H1 (cell line): ENCODE data around the gene PTBP1. TPM values are rescaled to one million over a fixed set of nuclear protein-coding genes. Genes with fewer than 3 reads are reported as not detected.
A peak's percentile ranks its signal among the peaks of the same experiment; 100 is the strongest.

Experiments used
- CTCF ChIA-PET: fragments of 300-600 bp; sonication (Branson Sonifier 250); formaldehyde crosslinking; loops from one replicate; lab custom pipeline; 2021; ENCODE audit not compliant: partially characterized antibody; lab: Charles Lee
- POLR2A ChIA-PET: fragments of 300-600 bp; sonication (Branson Sonifier 250); formaldehyde crosslinking; loops from one replicate; lab custom pipeline; 2021; ENCODE audit warnings: inconsistent platforms; ENCODE audit not compliant: partially characterized antibody; lab: Charles Lee
- DNase-seq, 2 experiments: peaks; one replicate each; pipeline versions ENCODE4 v3.0.0 to v3.0.0-alpha.2; 2010 to 2022; ENCODE audit warnings: low spot score in 2 of 2, low read depth in 1 of 2, mixed read lengths in 1 of 2
- FAIRE-seq: peaks from 2 replicates; lab custom pipeline; 2011; peaks lifted over from hg19 to GRCh38; lab: Jason Lieb, UNC
- H2AFZ ChIP-seq: 2 replicates; pipeline ENCODE4 v1.8.1; 2012; ENCODE audit warnings: low read length, inconsistent platforms
- H2AK5ac ChIP-seq: 2 replicates; pipeline ENCODE4 v1.6.1; 2013; ENCODE audit warnings: low read depth, low read length
- H2BK120ac ChIP-seq: replicated peaks from 2 replicates; pipeline ENCODE3; 2013; ENCODE audit warnings: low read depth, low read length, inconsistent platforms
- H2BK12ac ChIP-seq: 2 replicates; pipeline ENCODE4 v1.6.1; 2013; ENCODE audit warnings: low read depth, low read length
- H2BK15ac ChIP-seq: 2 replicates; pipeline ENCODE4 v1.6.1; 2013; ENCODE audit warnings: low read length
- H2BK20ac ChIP-seq: 2 replicates; pipeline ENCODE4 v1.6.1; 2013; ENCODE audit warnings: low read length
- H2BK5ac ChIP-seq: 2 replicates; pipeline ENCODE4 v1.6.1; 2013; ENCODE audit warnings: low read depth, low read length
- H3K14ac ChIP-seq: 2 replicates; pipeline ENCODE4 v1.6.1; 2013; ENCODE audit warnings: inconsistent platforms; ENCODE audit not compliant: insufficient read length
- H3K18ac ChIP-seq: 2 replicates; pipeline ENCODE4 v1.6.1; 2013; ENCODE audit warnings: low read length; ENCODE audit errors: extremely low read depth
- H3K23ac ChIP-seq: 2 replicates; pipeline ENCODE4 v1.6.1; 2013; ENCODE audit warnings: inconsistent platforms; ENCODE audit not compliant: insufficient read length
- H3K23me2 ChIP-seq: 2 replicates; pipeline ENCODE4 v1.6.1; 2013; ENCODE audit warnings: low read depth, low read length
- H3K27ac ChIP-seq: 2 replicates; pipeline ENCODE4 v1.6.1; 2011; ENCODE audit warnings: low read depth, low read length, inconsistent platforms
- H3K27me3 ChIP-seq, 4 experiments: replicated peaks in 1 of 4; 1 replicate in 1 of 4; 2 replicates in 3 of 4; pipeline versions ENCODE4 v1.6.1 to v1.8.1; 2011 to 2013; ENCODE audit warnings: low read length in 3 of 4, mild to moderate bottlenecking in 3 of 4, inconsistent platforms in 2 of 4, mixed read lengths in 2 of 4, moderate library complexity in 1 of 4; ENCODE audit not compliant: control insufficient read depth in 3 of 4, insufficient read depth in 3 of 4; ENCODE audit errors: extremely low read depth in 1 of 4
- H3K36me3 ChIP-seq, 4 experiments: 2 replicates each; pipeline versions ENCODE4 v1.6.1 to v1.8.1; 2011 to 2013; ENCODE audit warnings: mild to moderate bottlenecking in 4 of 4, low read length in 3 of 4, moderate library complexity in 2 of 4, control low read depth in 1 of 4, inconsistent platforms in 1 of 4; ENCODE audit not compliant: insufficient read depth in 4 of 4, control insufficient read depth in 2 of 4
- H3K4ac ChIP-seq: replicated peaks from 2 replicates; pipeline ENCODE3; 2013; ENCODE audit warnings: low read length, low read depth, mixed read lengths, inconsistent platforms; ENCODE audit not compliant: insufficient read length
- H3K4me1 ChIP-seq, 4 experiments: replicated peaks in 1 of 4; 1 replicate in 1 of 4; 2 replicates in 3 of 4; pipeline versions ENCODE4 v1.6.1 to v1.8.1; 2011 to 2013; ENCODE audit warnings: low read length in 3 of 4, inconsistent platforms in 2 of 4, mixed read lengths in 1 of 4; ENCODE audit not compliant: insufficient read depth in 4 of 4, control insufficient read depth in 3 of 4
- H3K4me2 ChIP-seq, 2 experiments: 2 replicates each; pipeline versions ENCODE4 v1.6.1 to v1.8.1; 2011 to 2013; ENCODE audit warnings: low read depth in 2 of 2, low read length in 2 of 2, control low read depth in 1 of 2, inconsistent platforms in 1 of 2, mild to moderate bottlenecking in 1 of 2; ENCODE audit not compliant: insufficient read depth in 1 of 2
- H3K4me3 ChIP-seq, 4 experiments: fragments of 200-600, 300-600 bp in 1 of 4; sonication (generic), shearing (Covaris generic), sonication (Bioruptor Twin) in 1 of 4; 2 replicates each; pipeline versions ENCODE4 v1.5.1 to v1.8.1; 2011 to 2016; ENCODE audit warnings: low read length in 4 of 4, low read depth in 3 of 4, control low read depth in 2 of 4, inconsistent platforms in 2 of 4, mild to moderate bottlenecking in 2 of 4, mixed read lengths in 1 of 4, moderate library complexity in 1 of 4; ENCODE audit not compliant: insufficient read depth in 2 of 4; ENCODE audit errors: extremely low read depth in 1 of 4
- H3K56ac ChIP-seq: replicated peaks from 2 replicates; pipeline ENCODE3; 2013; ENCODE audit warnings: low read depth, mild to moderate bottlenecking, mixed read lengths, low read length, inconsistent platforms; ENCODE audit not compliant: insufficient read length
- H3K79me1 ChIP-seq: 2 replicates; pipeline ENCODE4 v1.6.1; 2013; ENCODE audit warnings: low read depth, low read length, control low read depth
- H3K79me2 ChIP-seq, 2 experiments: 2 replicates each; pipeline versions ENCODE4 v1.6.1 to v1.8.1; 2012 to 2013; ENCODE audit warnings: low read length in 2 of 2, mild to moderate bottlenecking in 2 of 2, inconsistent platforms in 1 of 2; ENCODE audit not compliant: insufficient read depth in 2 of 2, control insufficient read depth in 1 of 2
- H3K9ac ChIP-seq, 4 experiments: replicated peaks in 1 of 4; 1 replicate in 1 of 4; 2 replicates in 3 of 4; pipeline versions ENCODE4 v1.6.1 to v1.8.1; 2011 to 2013; ENCODE audit warnings: low read depth in 3 of 4, low read length in 3 of 4, control low read depth in 2 of 4, mild to moderate bottlenecking in 2 of 4, moderate library complexity in 2 of 4, inconsistent platforms in 1 of 4; ENCODE audit errors: extremely low read depth in 1 of 4
- H3K9me3 ChIP-seq, 2 experiments: 2 replicates each; pipeline versions ENCODE4 v1.6.1 to v1.8.1; 2012 to 2013; ENCODE audit warnings: mild to moderate bottlenecking in 2 of 2, moderate library complexity in 2 of 2, control low read depth in 1 of 2, inconsistent platforms in 1 of 2, low read depth in 1 of 2, low read length in 1 of 2, mixed read lengths in 1 of 2; ENCODE audit not compliant: insufficient read depth in 2 of 2
- H4K20me1 ChIP-seq, 2 experiments: replicated peaks in 1 of 2; 2 replicates each; pipeline versions ENCODE3 to v1.8.1; 2011 to 2013; ENCODE audit warnings: inconsistent platforms in 2 of 2, low read length in 2 of 2, mild to moderate bottlenecking in 1 of 2; ENCODE audit not compliant: insufficient read depth in 2 of 2, control insufficient read depth in 1 of 2
- H4K5ac ChIP-seq: 2 replicates; pipeline ENCODE4 v1.6.1; 2013; ENCODE audit warnings: low read length, low read depth, mixed read lengths, inconsistent platforms; ENCODE audit not compliant: insufficient read length
- H4K8ac ChIP-seq: 2 replicates; pipeline ENCODE4 v1.8.0; 2013; ENCODE audit warnings: mild to moderate bottlenecking, moderate library complexity, low read length, inconsistent platforms; ENCODE audit not compliant: insufficient read depth; ENCODE audit errors: extremely low read depth
- H4K91ac ChIP-seq: replicated peaks from 2 replicates; pipeline ENCODE3; 2013; ENCODE audit warnings: low read length, mixed read lengths, inconsistent platforms; ENCODE audit not compliant: insufficient read length
- BRCA1 ChIP-seq: IDR thresholded peaks from 2 replicates; pipeline ENCODE4 v1.6.1; 2012; ENCODE audit warnings: low read depth, low read length, improper control_type of control experiment
- CHD2 ChIP-seq: IDR thresholded peaks from 2 replicates; pipeline ENCODE4 v1.6.1; 2012; ENCODE audit warnings: low read length, improper control_type of control experiment
- E2F6 ChIP-seq: IDR thresholded peaks from 2 replicates; pipeline ENCODE4 v1.6.1; 2012; ENCODE audit warnings: inconsistent platforms
- EGR1 ChIP-seq: IDR thresholded peaks from 2 replicates; pipeline ENCODE4 v1.6.1; 2011; ENCODE audit warnings: low read depth, low read length, borderline replicate concordance
- EZH2 ChIP-seq: fragments of 200-600 bp; sonication (generic); IDR thresholded peaks from 2 replicates; pipeline ENCODE4 v1.7.1; 2012; ENCODE audit warnings: low read depth, mild to moderate bottlenecking, moderate library complexity, low read length, inconsistent platforms; ENCODE audit not compliant: severe bottlenecking
- GABPA ChIP-seq: IDR thresholded peaks from 2 replicates; pipeline ENCODE4 v1.6.1; 2011; ENCODE audit warnings: mild to moderate bottlenecking, low read length, moderate library complexity, borderline replicate concordance; ENCODE audit not compliant: insufficient read depth
- HDAC6 ChIP-seq: IDR thresholded peaks from one replicate; pipeline ENCODE4 v1.7.1; 2012; ENCODE audit warnings: low read depth, mild to moderate bottlenecking, inconsistent platforms, low read length, moderate library complexity
- KDM1A ChIP-seq: fragments of 200-600, 300-600 bp; sonication (generic); IDR thresholded peaks from 2 replicates; pipeline ENCODE4 v1.7.1; 2016; ENCODE audit warnings: mild to moderate bottlenecking, low read length, borderline replicate concordance
- SIN3A ChIP-seq, 2 experiments: IDR thresholded peaks in 1 of 2; conservative IDR thresholded peaks in 1 of 2; 2 replicates each; pipeline ENCODE4 v1.6.1; 2011 to 2012; ENCODE audit warnings: low read length in 2 of 2, improper control_type of control experiment in 1 of 2, low read depth in 1 of 2, mild to moderate bottlenecking in 1 of 2
- SIRT6 ChIP-seq: IDR thresholded peaks from one replicate; pipeline ENCODE4 v1.7.1; 2012; ENCODE audit warnings: low read length, inconsistent platforms
- SP4 ChIP-seq: IDR thresholded peaks from 2 replicates; pipeline ENCODE4 v1.6.1; 2012; ENCODE audit warnings: low read length, inconsistent platforms
- YY1 ChIP-seq: IDR thresholded peaks from 2 replicates; pipeline ENCODE4 v1.6.1; 2011; ENCODE audit warnings: low read depth, mild to moderate bottlenecking, low read length
- whole genome bisulfite sequencing, 2 experiments: shearing (Covaris generic) in 1 of 2; methylation state at CpG; one replicate each; pipeline versions ENCODE4 v1.1.6 to v1.1.7; 2013 to 2015; ENCODE audit warnings: low lambda C conversion rate in 2 of 2, mixed read lengths in 2 of 2, inconsistent platforms in 1 of 2, low coverage in 1 of 2, missing lambda C conversion rate in 1 of 2; ENCODE audit not compliant: insufficient replicate concordance in 2 of 2, insufficient coverage in 1 of 2, insufficient read length in 1 of 2; ENCODE audit errors: extremely low coverage in 1 of 2, missing lambda C conversion rate in 1 of 2; 5-methylcytosine and 5-hydroxymethylcytosine counted together
- polyA plus RNA-seq, 7 experiments: library from polyadenylated mRNA; depleted of rRNA in 3 of 7; stranded (reverse) in 5 of 7; unstranded in 2 of 7; fragments of >200 nt in 5 of 7; fragments of 200-250 nt in 2 of 7; gene quantifications; 1 replicate in 5 of 7; 2 replicates in 1 of 7; 4 replicates in 1 of 7; pipeline versions ENCODE4 v1.2.1 to v1.2.3, GENCODE V29; 2011 to 2013; ENCODE audit warnings: missing spikeins in 2 of 7, mixed read lengths in 2 of 7
- total RNA-seq: library from RNA; stranded (reverse); fragmentation: NEBNext Ultra II Directional; extraction: Animal tissue kit (Norgen Biotek cat#: 25700); gene quantifications from 2 replicates; pipeline ENCODE4 v1.2.1, GENCODE V29; 2021

PTBP1 gene
- total and polyA plus RNA-seq, 2 of the 8 experiments (the other 6 are each of a cell fraction or from before 2014, with no cell fraction given): 528 to 888 TPM

GRCh38 chr19:804419-805165 lies 7.3 kb downstream of the PTBP1 start:
- no peak overlapping the region for H3K4me2 ChIP-seq
- no peak overlapping the region for H3K4me3 ChIP-seq
- H3K23ac ChIP-seq: no peak overlapping the region
- H2BK15ac ChIP-seq: no peak overlapping the region
- no peak overlapping the region for H4K5ac ChIP-seq
- H3K4me1 ChIP-seq: peaks cover 0 to 19% (median 14%) of the 10 kb centered on the region in 4 experiments; a peak in 6 of 7 replicates
- DNase-seq (no peak), FAIRE-seq (no peak)
- H3K36me3 ChIP-seq: peaks cover 49 to 88% (median 79%) of the 10 kb centered on the region in 4 experiments
- no peak overlapping the region for H2BK5ac ChIP-seq
- 95% methylated on average over 47 of the region's 53 CpGs; no CpG with 5 or more reads in 1 of the 2 experiments for WGBS, 2 experiments
- ChIA-PET POLR2A (interaction anchor here (1.0 to 16.9 kb wide), 13 partner anchors 8 to 176 kb away, joined by 3 to 277 read pairs (median 6); partner anchors contain the start of genes AZU1 and PLPPR3), CTCF (interaction anchor here (0.8 to 1.2 kb wide), 3 partner anchors 9 to 194 kb away, joined by 3 to 4 read pairs (median 3); no protein-coding TSS in a partner anchor)
- H3K4ac ChIP-seq: no peak overlapping the region
- no peak overlapping the region for H4K91ac ChIP-seq
- no peak overlapping the region for H3K27ac ChIP-seq
- H3K9ac ChIP-seq: no peak overlapping the region
- no peak overlapping the region for H3K18ac ChIP-seq
- no peak overlapping the region for H2BK12ac ChIP-seq
- H2BK120ac ChIP-seq: no peak overlapping the region
- no peaks in the 10 kb centered on the region; the same call in 1 of the 2 replicates for H3K23me2 ChIP-seq
- no peak overlapping the region for H2AK5ac ChIP-seq
- no peak overlapping the region for H2AFZ ChIP-seq
- no peaks in the 10 kb centered on the region for H3K27me3 ChIP-seq
- peak overlapping the region; percentile 52 for H3K56ac ChIP-seq
- H3K9me3 ChIP-seq: no peaks in the 10 kb centered on the region
- no peak overlapping the region for H3K14ac ChIP-seq
- no peak overlapping the region for H2BK20ac ChIP-seq
- H3K79me2 ChIP-seq: peaks cover 45 to 77% of the 10 kb centered on the region in 2 experiments
- peaks cover 18% of the 10 kb centered on the region for H3K79me1 ChIP-seq
- peaks cover 66 to 77% of the 10 kb centered on the region in 2 experiments for H4K20me1 ChIP-seq
- peak overlapping the region; percentile 57 for H4K8ac ChIP-seq
- TF ChIP-seq HDAC6 (no peak), BRCA1 (no peak), YY1 (no peak), EGR1 (no peak), E2F6 (no peak), EZH2 (no peak), SIN3A (conservative IDR thresholded peaks at IDR 0.05 in 1 of 2, IDR thresholded peaks at IDR 0.05 in 1 of 2; ENCODE audit: low read depth in 1 of 2, low read length in 2 of 2) (no peak), KDM1A (no peak), GABPA (no peak), SP4 (no peak), SIRT6 (no peak), CHD2 (no peak)
